Lower leg skin (tissue), 4 donors: Measurements from ENCODE around the gene CACNG3. TPM values are rescaled to one million over a fixed set of nuclear protein-coding genes. Genes with fewer than 3 reads are reported as not detected.

Source experiments
- DNase-seq, 2 donors: peaks; one replicate each; pipeline ENCODE4 v3.0.0-alpha.2; 2019; ENCODE audit warnings: low spot score in 2 of 2
- H3K4me3 ChIP-seq: fragments of 200-600 bp; sonication (generic); 2 replicates; pipeline ENCODE4 v1.5.1; 2017; ENCODE audit warnings: mild to moderate bottlenecking, low read depth; ENCODE audit not compliant: poor library complexity, severe bottlenecking
- CTCF ChIP-seq, 3 donors: fragments of 450-650 bp; IDR thresholded peaks; one replicate each; pipeline ENCODE4 v1.5.1; 2016; ENCODE audit warnings: antibody characterized with exemption in 3 of 3, mild to moderate bottlenecking in 3 of 3, moderate library complexity in 2 of 3
- POLR2A ChIP-seq, 2 donors: fragments of 450-650 bp; IDR thresholded peaks; one replicate each; pipeline ENCODE4 v1.6.1; 2016 to 2017; ENCODE audit warnings: antibody characterized with exemption in 2 of 2, mild to moderate bottlenecking in 1 of 2, moderate library complexity in 1 of 2
- WGBS, 2 donors: methylation state at CpG; one replicate each; pipeline ENCODE4 v1.1.5; 2018; 5-methylcytosine and 5-hydroxymethylcytosine counted together
- intact Hi-C: fragments of 100-400 bp; cut with DNase I; formaldehyde crosslinking; loops from one replicate; pipeline ENCODE4 v1.15.0; 2023; ENCODE audit warnings: low total_unique reads
- total RNA-seq, 4 donors: library from RNA; depleted of rRNA; stranded (reverse); fragments of >200 nt; gene quantifications; one replicate each; pipeline ENCODE4 v1.1.0, GENCODE V29; 2016

CACNG3 gene
- total RNA-seq, 4 donors from 2014 or later: not detected

- 80 to 85% methylated on average over 8 of the region's 8 CpGs for WGBS, 2 donors
- intact Hi-C loops: no loop called here
- TF ChIP-seq CTCF (IDR thresholded peaks at IDR 0.05) (no peak), POLR2A (IDR thresholded peaks at IDR 0.05) (no peak)
- H3K4me3 ChIP-seq: no peak overlapping the region
- DNase-seq: peak in 1 of 2 donors; percentile 32
Measured at GRCh38 chr16:24302636-24303035, 46.5 kb downstream of the CACNG3 start.

GRCh38 chr16:24308200-24308599 is 52.1 kb downstream of the CACNG3 start:
- DNase-seq: peak in 1 of 2 donors; percentile 46
- WGBS, 2 donors: 45 to 55% methylated on average over 5 of the region's 5 CpGs
- H3K4me3 ChIP-seq: no peak overlapping the region
- intact Hi-C loops: no loop called here
- TF ChIP-seq POLR2A (IDR thresholded peaks at IDR 0.05) (no peak), CTCF (IDR thresholded peaks at IDR 0.05) (no peak)

DNA sequence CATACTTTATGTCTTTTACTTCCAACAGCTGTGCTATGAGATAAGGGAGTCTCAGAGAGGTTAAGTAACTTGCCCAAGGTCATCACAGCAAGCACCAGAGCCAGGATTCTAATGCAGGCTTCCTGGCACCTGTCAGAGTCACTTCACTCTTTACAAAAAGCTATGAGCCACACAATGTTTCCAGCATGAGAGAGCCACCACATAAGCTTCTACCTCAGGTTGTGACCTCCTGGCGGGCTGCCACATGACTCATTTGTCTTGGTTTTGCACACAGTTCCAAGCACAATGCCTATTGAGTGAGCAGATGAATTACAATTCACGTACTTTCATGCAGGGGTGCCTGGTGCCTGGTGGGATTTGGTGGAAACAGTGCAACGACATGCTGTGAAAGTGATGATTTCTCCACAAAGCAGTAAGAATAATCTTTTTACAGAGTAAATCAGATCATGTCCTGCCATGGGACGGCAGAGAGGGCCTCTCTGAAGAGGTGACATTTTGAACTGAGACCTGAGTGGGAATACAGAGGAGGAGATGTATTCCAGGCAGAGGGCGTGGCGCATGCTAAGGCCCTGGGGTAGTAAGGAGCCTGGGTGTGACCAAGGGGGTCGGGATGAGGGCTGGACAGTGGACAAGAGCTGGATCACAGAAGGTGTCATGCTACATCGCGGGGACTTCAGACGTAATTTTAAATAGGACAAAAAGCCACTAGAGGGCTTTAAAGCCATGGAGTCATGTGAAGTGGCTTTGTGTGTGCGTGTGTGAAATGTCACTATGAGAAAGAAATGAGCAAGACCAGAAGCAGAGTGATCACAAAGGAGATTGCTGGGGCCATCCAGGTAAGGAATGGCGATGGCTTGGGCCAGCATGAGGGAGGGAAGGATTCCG is 53.4 kb downstream of the CACNG3 start:
- TF ChIP-seq CTCF (IDR thresholded peaks at IDR 0.05) (no peak), POLR2A (IDR thresholded peaks at IDR 0.05) (no peak)
- no peak overlapping the region for H3K4me3 ChIP-seq
- DNase-seq: no peak
- intact Hi-C loops: no loop called here
- WGBS, 2 donors: 69 to 78% methylated on average over 13 of the region's 13 CpGs

- intact Hi-C loops: no loop called here
- DNase-seq: no peak
- H3K4me3 ChIP-seq: no peak overlapping the region
- no peak for TF ChIP-seq CTCF (IDR thresholded peaks at IDR 0.05)
- no peak for TF ChIP-seq POLR2A (IDR thresholded peaks at IDR 0.05)
Measured at GRCh38 chr16:24315343-24315742, 59.2 kb downstream of the CACNG3 start.

GRCh38 chr16:24318680-24319079 is 62.5 kb downstream of the CACNG3 start:
- no peak overlapping the region for H3K4me3 ChIP-seq
- no peak for TF ChIP-seq POLR2A (IDR thresholded peaks at IDR 0.05)
- no peak for TF ChIP-seq CTCF (IDR thresholded peaks at IDR 0.05)
- intact Hi-C loops: no loop called here
- no peak for DNase-seq
- WGBS, 2 donors: 30 to 56% methylated on average over 1 of the region's 1 CpG
